CD4-positive, alpha-beta T cell treated with Interleukin-15 for 4 hours (primary cell): ENCODE results near the gene OASL.
"Not testable (repeated sequence)": the region's sequence is repeated elsewhere in the genome, so short reads cannot be mapped to it uniquely, and the experiment has no call there.

ENCODE experiments used
- DNase-seq: peaks from one replicate; pipeline ENCODE4 v3.0.0-alpha.2; 2020; ENCODE audit warnings: low spot score

OASL gene, protein sequence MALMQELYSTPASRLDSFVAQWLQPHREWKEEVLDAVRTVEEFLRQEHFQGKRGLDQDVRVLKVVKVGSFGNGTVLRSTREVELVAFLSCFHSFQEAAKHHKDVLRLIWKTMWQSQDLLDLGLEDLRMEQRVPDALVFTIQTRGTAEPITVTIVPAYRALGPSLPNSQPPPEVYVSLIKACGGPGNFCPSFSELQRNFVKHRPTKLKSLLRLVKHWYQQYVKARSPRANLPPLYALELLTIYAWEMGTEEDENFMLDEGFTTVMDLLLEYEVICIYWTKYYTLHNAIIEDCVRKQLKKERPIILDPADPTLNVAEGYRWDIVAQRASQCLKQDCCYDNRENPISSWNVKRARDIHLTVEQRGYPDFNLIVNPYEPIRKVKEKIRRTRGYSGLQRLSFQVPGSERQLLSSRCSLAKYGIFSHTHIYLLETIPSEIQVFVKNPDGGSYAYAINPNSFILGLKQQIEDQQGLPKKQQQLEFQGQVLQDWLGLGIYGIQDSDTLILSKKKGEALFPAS

DNA sequence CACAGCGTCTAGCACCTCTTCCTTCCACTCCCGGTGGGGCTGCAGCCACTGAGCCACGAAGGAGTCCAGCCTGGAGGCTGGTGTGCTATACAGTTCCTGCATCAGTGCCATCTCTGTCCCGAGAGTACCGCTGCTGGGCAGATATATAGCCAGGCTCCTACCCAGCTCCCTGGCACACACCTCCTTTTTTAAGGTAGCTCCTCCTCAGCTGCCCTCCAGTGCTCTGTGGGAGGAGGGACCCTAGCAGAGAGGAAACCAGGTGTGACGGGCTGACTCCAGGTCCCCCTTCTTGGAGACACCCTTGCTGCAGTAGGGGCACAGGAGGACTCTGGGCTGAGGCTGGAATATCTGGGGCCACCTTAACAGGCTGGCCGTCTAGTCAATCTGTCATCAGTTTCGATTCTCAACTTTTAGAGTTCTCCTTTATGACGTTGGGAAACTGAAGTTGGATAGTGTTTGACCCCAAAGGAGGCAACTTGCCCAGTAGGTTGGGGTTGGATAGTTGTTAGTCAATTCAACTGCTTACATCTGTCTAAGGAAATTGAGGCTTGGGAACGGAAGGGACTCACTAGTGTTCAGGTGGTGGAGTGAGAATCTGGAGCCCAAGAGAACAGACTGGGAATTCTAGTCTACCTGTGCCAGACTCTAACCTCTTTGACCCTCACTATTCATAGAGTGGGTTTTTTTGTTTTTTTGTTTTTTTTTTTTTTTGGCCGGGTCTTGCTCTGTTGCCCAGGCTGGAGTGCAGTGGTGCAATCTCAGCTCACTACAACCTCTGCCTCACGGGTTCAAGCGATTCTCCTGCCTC, at the start of gene OASL:
Gene OASL (minus strand): TSS at position 386 of the 808 bp plus-strand sequence. CDS start 275 bp downstream, at position 111.
- peak; percentile 74 for DNase-seq

DNA sequence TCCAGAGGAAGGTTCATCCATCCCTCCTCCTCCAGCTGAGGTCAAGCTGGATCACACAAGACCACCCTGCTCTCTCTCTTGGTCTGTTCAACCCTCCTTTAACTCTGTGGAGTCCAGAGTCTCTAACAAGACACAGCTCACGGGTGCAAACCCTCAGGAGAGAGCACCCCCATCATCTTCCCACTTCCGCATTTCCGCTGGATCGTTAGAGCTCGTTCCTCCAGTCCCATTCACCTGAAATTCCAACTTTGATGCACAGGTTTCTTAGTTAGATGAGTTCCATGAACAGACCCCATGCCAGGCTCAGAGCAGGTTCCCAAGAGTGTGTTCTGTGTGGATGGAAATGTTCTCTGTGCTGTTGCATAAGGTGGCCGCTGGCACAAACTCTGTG, 49.1 kb upstream of the OASL start:
- no peak for DNase-seq

DNA sequence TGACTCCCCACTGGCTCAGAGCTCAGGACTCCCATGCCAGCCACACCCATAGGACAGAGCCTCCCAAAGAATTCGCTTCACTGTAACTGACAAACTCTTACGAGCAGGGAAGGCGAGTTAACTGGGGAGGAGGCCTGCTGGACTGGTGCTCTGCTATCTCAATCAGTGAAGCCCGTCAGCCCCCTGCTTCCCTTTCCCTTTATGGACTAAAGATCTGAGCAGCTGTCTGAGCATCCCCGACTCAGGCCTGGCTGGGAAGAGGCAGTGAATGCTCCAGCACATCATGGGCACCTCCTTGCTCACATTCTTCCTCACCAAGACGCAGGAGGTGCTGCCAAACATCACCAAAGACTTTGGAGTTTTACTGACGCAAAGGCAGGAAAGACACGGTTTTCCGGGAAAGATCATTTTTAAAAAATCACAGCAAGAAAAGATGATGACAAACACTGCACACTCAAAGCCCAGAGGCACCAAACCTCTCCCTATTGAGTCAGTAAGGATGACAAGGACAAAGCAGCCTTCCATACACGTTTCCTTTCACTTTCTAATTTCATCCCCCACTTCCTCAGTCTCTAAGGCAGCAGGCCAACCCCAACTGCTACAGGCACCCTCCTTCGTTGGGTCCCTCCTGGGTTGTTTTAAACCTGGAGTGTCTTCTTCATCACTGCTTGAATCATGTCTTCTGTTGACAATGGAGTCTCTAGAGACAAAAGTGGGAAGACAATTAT, 48.6 kb upstream of the OASL start:
- DNase-seq: no peak

DNA sequence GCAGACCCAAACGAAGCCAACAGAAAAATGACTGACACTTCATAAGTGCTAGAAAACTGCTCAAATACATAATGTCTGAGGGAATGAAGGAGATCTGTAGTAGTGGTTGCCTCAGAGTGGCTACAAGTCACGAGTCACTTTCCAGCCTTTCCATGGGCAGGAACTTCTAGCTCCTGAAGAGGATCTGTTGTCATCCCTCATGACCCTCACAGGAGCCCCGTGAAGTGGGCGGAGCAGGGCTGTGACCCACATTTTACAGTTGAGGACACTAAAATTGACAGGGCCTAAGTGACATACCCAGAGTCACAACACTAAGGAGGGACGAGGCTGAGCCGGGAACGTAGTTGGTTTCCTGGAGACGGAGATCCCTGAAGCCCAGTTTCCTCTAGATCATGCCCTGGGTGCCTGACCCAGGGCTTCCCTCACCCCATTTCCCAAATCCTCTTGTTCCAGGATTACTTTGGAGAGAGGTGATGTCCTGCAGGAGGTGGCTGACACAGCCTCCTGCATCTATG, 47.8 kb upstream of the OASL start:
- DNase-seq: no peak

DNA sequence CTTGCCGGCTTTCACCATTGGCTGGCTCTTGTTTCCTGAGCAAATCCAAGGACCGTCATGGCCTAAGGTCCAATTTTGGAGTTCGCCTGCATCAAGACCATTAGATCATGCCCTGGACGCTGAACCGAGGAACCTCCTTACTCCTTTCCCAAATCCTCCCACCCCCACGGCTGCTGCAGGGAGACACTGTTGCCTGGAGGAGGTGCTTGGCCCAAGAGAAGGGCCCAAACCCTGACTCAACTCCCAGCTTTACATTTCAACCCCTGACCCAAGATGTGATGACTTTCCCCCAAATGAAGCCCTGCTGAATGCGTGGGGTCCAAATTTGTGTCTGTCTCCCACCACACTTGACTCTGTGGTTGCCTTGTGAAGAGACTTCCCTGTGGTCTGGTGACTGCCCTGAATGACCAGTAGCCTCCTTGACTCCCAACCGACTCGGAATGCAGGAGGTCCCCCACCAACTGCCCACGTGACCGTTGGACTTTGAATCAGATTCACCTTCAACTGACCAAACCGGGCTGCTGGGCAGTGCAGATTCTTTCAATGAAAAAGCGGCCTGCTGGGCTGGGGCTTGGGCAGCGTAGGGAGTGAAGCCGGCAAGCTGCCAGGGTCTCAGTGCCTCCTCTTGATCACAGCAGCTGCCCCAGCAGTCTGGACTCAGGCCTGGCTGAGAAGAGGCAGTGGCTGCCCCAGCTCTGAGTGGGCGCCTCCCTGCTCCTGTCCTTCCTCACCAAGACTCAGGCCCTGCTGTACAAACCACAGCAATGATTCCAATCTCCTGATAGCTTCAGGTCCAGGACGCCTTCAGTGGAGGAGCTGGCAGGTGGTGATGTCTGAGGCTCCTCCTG, 46.7 kb upstream of the OASL start:
- DNase-seq: no peak

DNA sequence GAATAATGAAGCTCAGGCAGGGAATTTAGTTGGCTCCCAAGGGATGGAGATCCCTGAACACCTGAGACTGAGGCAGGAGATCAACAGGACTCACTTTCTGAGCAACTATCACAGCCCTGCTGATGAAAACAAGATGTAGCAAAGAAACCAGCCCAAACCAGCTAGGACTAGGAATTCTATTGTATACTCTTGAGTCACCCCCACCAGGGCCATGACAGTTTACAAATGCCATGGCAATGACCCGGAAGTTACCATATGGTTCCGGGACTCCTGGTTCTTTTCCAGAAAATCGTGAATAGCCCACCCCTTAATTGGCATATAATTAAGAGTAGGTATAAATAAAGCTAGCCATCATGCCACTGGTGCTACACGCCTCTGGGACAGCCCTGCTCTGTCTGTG, 46.0 kb upstream of the OASL start:
- DNase-seq: no peak

DNA sequence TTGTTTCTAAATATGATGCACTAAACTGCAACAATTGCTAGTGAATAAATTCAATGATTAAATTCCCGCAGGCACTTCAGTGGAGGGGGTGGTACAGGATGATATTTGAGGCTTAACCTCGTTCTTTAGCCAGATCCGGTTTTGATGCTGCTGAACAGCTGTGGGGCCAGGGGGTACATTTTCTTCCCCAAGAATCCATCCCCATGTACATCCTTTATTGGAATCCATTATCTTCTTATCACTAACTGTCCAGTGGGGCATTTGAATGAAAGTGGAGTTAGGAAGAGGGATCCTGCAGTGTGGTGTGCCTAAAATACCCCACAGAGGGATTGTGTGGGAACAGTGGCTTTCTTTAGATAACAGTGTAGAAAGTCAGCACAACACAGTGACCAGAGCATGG, 45.2 kb upstream of the OASL start:
- no peak for DNase-seq

DNA sequence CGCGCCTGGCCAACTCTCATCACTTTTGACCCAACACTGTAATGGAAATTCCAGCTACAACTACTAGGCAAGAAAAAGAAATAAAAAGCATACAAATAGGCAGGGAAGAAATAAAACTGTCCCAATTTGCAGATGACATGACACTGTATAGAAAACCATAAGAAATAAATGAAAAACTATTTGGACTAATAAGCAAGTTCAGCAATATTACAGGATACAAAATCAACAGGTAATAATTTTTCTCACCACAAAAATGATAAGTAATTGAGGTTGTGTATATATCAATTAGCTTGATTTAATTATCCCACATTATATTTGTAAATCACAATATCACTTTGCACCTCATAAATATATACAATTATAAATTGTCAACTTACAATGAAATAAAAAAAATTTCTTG, 41.9 kb upstream of the OASL start:
- no peak for DNase-seq

DNA sequence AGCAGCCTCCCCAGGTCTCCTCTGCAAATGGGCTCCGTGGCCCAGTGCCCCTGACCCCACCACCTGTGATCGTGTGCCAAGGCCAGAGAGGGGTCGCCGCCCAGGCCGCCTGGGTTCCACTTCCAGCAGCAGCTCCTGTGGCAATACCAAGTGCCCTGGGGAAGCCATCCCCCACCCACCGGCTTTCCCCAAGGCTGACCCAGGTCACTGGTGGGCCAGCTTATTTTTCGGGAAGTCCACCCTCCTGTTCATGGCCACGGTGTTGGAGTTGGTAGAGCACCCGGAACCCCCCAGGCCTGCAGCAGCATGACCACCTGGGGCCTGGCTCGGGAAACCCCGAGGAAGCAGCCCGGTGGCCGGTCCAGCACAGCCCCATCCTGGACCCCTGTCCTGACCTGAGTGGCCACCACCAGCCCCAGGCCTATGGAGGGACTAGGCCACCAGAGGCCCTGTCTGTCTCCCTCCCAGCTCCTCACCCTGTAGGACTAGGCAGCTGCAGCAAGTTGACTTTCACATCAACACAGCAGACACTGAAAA, 40.8 kb upstream of the OASL start:
- DNase-seq: no peak

DNA sequence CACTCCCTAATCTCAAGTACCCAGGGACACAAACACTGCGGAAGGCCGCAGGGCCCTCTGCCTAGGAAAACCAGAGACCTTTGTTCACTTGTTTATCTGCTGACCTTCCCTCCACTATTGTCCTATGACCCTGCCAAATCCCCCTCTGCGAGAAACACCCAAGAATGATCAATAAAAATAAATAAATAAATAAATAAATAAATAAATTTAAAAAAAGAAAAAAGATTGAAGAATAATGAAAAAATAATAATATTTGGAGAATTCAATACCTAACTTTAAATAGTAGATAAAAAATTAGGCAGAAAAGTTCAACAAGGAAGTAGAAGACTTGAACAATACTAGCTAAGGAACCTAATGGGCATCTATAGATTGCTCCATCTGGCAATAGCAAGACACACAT, 38.4 kb upstream of the OASL start:
- DNase-seq: not testable (repeated sequence)

DNA sequence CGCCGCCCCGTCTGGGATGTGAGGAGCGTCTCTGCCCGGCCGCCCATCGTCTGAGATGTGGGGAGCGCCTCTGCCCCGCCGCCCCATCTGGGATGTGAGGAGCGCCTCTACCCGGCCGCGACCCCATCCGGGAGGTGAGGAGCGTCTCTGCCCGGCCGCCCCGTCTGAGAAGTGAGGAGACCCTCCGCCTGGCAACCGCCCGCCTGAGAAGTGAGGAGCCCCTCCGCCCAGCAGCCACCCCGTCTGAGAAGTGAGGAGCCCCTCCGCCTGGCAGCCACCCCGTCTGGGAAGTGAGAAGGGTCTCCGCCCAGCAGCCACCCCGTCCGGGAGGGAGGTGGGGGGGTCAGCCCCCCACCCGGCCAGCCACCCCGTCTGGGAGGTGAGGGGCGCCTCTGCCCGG, 36.9 kb upstream of the OASL start:
- not testable (repeated sequence) for DNase-seq

DNA sequence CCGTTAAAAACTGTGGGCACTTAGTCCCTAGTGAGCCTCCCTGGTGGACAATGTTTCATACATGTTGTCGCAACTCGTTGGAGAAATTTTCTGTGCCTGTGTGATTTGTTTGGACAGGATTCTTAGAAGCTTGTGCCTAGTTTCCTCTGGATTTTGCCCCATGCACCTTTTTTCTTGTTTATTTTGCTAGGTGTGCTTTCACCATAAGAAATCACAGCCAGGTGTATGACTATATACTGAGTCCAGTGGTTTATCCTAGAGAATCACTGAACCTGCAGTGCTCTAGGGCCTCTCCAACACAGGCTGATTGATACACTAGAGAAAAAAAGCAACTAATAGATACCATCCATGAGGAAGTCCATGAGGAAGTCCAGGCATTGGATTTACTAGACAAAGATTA, 33.1 kb upstream of the OASL start:
- DNase-seq: no peak

DNA sequence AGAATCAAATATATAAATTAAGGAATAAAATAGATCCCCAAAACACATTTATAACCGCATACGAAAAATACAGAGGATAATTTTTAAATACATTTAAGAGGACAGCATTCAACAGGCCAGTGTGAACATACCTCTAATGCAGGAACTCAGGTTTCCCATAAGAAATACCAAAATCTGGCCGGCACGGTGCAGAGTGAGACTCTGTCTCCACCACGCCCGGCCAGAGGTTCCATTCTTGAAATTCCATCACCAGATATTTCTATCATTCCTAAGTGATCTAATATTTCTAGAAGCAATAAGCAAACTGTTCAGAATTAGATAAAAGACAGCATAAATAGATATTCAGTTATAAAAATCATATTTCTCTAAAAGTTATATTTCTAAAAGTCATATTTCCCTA, 30.2 kb upstream of the OASL start:
- DNase-seq: no peak

DNA sequence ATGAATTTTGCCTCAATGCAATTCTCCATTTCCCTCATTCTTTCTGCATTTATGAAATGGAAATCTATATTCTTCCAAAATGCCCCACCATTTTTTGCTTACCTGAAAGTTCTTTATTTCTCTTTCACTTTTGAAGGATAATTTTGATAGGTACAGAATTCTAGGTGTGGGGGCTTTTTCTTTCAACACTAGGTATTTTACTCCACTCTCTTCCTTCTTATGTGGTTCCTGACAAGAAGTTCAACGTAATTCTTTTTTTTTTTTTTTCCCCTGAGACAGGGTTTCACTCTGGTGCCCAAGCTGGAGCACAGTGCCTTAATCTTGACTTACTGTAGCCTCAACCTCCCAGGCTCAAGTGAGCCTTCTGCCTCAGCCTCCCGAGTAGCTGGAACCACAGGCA, 26.3 kb upstream of the OASL start:
- no peak for DNase-seq

DNA sequence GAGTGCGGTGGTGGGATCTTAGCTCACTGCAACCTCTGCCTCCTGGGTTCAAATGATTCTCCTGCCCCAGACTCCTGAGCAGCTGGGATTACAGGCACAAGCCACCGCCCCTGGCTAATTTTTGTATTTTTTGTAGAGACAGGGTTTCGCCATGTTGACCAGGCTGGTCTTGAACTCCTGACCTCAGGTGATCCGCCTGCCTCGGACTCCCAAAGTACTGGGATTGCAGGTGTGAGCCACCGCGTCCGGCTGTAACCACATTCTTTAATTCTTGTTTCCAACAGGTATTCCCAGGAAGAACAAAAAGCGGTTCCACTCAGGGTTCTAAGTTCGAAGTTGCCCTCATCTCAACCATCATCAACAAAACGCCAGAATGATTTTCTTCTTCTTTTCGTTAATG, 25.5 kb upstream of the OASL start:
- DNase-seq: not testable (repeated sequence)

DNA sequence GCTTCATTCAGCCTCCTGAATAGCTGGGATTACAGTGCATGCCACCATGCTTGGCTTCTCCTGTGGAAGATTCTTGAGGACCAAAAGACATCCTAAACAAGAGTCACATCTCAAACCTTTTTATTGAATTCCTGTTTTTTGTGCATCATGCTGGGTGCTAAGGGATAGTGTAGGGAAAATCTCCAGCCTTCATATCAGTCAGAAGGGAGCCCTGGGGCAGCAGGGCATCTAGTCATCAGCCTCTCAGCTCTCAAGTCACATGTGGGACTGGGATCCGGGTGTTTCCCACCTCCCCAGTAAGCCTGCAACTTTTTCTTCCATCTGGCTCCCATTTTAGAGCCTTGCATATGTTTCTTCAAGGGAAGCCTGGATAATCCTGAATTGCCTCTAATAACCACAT, 25.1 kb upstream of the OASL start:
- no peak for DNase-seq

DNA sequence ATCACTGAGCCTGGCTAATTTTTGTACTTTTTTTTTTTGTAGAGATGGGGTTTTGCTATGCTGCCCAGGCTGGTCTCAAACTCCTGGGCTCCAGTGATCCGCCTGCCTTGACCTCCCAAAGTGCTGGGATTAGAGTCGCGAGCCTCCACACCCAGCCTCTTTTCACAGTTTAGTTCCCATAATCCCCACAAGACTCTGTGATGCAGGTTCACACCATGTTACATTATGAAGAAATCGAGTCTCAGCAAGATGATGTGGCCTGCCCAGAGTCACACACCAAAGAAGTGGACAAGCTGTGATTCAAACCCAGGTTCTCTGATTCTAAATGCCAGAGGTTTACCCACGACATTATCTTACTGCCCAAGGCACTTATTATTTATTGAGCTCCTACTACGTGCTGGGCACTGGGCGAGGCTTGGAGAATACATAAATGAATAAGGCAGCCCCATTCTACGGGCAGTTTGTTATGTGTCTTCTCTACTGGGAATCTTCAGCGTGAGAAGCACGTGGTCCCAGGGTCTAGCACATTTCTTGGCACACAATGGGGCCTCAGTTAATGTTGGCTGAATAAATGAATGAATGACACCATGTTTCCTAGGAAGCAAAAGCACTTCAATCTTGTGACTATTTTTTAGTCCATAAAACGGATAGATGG, 23.5 kb upstream of the OASL start:
- DNase-seq: no peak

DNA sequence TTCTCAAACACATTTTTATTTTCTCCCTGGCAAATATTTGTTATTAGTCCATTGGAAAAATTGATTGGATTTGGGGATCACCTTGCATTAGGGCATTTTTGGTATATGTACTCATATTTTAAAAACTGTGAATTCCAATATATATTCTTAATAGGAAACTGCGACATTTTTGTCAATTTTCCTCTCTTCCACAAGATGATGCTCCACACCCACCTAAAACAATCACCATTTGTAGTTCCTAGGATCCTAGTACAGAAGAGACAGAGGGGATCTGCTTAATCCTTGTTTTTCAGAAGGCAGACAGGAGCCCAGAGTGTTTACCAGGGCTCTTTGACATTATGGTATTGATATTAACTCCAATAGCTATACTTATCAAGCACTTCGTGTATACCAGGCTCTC, 22.8 kb upstream of the OASL start:
- no peak for DNase-seq

DNA sequence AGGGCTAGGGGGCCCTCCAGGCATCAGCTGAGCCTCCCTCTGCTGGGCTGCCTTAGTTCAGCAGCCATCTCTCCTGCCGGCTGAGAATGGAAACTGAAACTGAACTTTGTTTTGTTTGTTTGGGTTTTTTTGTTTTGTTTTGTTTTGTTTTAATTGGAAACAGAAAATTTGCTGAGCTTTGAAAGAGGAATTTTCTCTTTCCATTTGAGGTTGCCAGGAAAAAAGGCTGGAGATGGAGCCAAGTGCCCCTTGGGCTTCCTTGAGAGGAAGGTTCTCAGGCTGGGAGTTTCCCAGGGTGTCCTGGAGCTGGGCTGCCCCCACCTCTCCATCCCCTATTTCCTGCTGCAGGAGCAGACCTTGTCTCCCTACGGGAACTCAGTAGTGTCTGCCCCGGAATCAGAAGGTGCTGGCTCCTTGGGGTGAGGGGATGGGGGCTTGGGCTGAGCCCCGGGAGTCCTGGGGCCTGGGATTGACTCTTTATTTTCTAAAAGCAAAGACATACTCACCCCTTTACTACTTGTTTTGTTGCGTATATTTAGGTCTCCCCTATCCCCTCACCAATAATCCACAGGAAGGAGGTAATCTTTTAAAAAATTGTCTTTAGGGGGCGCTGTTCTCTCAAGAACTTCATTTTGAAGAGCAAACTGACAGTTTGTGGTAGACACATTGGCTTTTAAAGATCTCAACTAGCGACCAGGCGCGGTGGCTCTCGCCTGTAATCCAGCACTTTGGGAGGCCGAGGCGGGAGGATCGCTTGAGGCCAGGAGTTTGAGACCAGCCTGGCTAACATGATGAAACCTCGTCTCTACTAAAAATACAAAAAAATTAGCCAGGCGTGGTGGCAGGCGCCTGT, 21.3 kb upstream of the OASL start:
- peak; percentile 85 for DNase-seq
